Fibroblast of lung (primary cell): Measurements from ENCODE around the gene WWOX.

Source experiments
- CTCF ChIP-seq, 2 donors: IDR thresholded peaks in 1 of 2; conservative IDR thresholded peaks in 1 of 2; 1 replicate in 1 of 2; 2 replicates in 1 of 2; pipeline ENCODE4 v1.5.1; 2011 to 2012; ENCODE audit warnings: low read length in 2 of 2, control low read depth in 1 of 2, inconsistent platforms in 1 of 2, low read depth in 1 of 2, mild to moderate bottlenecking in 1 of 2
- EZH2 ChIP-seq: IDR thresholded peaks from 2 replicates; pipeline ENCODE4 v1.5.1; 2012; ENCODE audit warnings: low read length, control low read depth, mild to moderate bottlenecking; ENCODE audit errors: missing control alignments

GRCh38 chr16:79006765-79007164 lies 907.3 kb downstream of the WWOX start:
- no peak for TF ChIP-seq CTCF (conservative IDR thresholded peaks at IDR 0.05 in 1 of 2, IDR thresholded peaks at IDR 0.05 in 1 of 2; ENCODE audit: low read depth in 1 of 2, low read length in 2 of 2)
- TF ChIP-seq EZH2, result no peak
